Stimulated activated CD4-positive, alpha-beta T cell treated with anti-CD3 and anti-CD28 coated beads, Interleukin-1b, Interleukin-23, amount 100 ng/mL, for 1 hour (primary cell): ENCODE results near the gene TBC1D22A.

Source experiments
- DNase-seq, 2 donors: peaks; one replicate each; pipeline ENCODE4 v3.0.0-alpha.2; 2020; ENCODE audit warnings: low read depth in 2 of 2

Gene TBC1D22A

DNA sequence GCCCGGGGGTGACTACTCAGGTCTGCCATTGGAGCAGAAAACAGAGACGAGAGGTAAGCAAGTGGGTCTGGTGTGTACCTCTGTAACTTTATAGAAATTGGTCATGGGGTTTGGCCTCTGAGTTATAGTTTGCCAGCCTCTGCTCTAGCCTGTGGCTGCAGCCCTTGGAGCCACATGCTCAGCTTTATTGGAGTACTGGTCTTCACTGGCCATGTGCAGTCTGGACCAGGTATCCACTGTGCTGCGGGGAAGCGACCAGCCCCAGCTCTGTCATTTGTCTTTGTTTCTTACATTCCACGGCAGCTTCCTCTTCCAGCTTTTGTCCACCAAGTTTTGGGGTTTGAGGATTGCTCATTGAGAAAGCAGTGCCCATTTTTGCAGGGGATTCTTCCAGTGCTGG is 453.4 kb downstream of the TBC1D22A start:
- DNase-seq, result no peak

DNA sequence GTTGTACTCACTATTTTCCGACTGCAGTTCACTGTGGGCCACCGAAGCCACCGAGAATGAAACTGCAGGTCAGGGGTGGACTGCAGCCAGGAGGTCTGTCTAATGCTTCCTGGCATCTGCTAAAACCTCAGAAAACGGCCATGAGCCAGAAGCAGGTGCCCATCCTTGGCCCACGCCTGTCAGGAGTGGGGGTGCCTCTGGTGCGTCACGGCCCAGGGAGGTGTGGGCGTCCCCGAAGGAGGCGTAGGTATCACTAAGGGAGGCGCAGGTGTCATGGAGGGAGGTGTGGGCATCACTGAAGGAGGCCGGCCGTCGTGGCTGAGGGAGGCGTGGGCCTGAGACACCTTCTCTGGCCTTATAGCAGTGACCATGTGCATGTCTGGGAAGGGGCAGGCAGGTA is 456.2 kb downstream of the TBC1D22A start:
- DNase-seq, result no peak

- no peak for DNase-seq
Observed at GRCh38 chr22:47219789-47220188, 457.3 kb downstream of the TBC1D22A start.

DNA sequence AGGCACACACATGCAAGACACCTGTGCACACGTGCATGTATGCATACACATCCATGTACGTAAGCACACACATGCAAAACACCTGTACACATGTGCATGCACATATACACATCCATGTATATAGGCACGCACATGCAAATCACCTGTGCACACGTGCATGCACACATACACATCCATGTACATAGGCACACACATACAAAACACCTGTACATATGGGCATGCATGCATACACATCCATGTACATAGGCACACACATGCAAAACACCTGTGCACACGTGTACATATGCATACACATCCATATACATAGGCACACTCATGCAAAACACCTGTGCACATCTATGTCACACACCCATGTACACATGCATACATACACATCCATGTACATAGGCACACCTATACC is 458.3 kb downstream of the TBC1D22A start:
- no peak for DNase-seq

GRCh38 chr22:47221840-47222615 is 459.6 kb downstream of the TBC1D22A start:
- no peak for DNase-seq
